ENCODE results near the gene RGS16.
A peak's percentile ranks its signal among the peaks of the same experiment; 100 is the strongest.

Gene RGS16

GRCh38 chr1:182589931-182590330 lies 14.3 kb downstream of the RGS16 start:
- H3K27ac ChIP-seq (ENCODE audit: low read depth, low read length): no peak overlapping the region
- no peak overlapping the region for H3K9ac ChIP-seq (ENCODE audit: low read depth, low read length)

GRCh38 chr1:182589520-182589919 lies 14.7 kb downstream of the RGS16 start:
- Histone ChIP-seq H3K9ac (ENCODE audit: low read depth, low read length) (no peak overlapping the region), H3K9me3 (ENCODE audit: control insufficient read depth, insufficient read depth, low read length) (no peaks in the 10 kb centered on the region), H3K27ac (ENCODE audit: low read depth, low read length) (no peak overlapping the region), H3K36me3 (ENCODE audit: control insufficient read depth, insufficient read depth, low read length) (no peaks in the 10 kb centered on the region), H3K27me3 (ENCODE audit: control insufficient read depth, insufficient read depth, low read length) (no peaks in the 10 kb centered on the region), H3K4me1 (ENCODE audit: control insufficient read depth, insufficient read depth, low read length) (peaks cover 14% of the 10 kb centered on the region; the same call in 1 of the 2 replicates), H3K4me3 (ENCODE audit: low read depth, low read length) (peak overlapping the region; percentile 58)

More at GRCh38 chr1:182589931-182590330, 14.3 kb downstream of the RGS16 start:
- Histone ChIP-seq H3K4me3 (ENCODE audit: low read depth, low read length) (no peak overlapping the region), H3K27me3 (ENCODE audit: control insufficient read depth, insufficient read depth, low read length) (no peaks in the 10 kb centered on the region), H3K4me1 (ENCODE audit: control insufficient read depth, insufficient read depth, low read length) (peaks cover 14% of the 10 kb centered on the region; the same call in 1 of the 2 replicates), H3K36me3 (ENCODE audit: control insufficient read depth, insufficient read depth, low read length) (no peaks in the 10 kb centered on the region), H3K9me3 (ENCODE audit: control insufficient read depth, insufficient read depth, low read length) (no peaks in the 10 kb centered on the region)

GRCh38 chr1:182588500-182589396 lies 15.4 kb downstream of the RGS16 start, which contains the start of gene RNASEL:
RNASEL (minus strand) TSS chr1:182589256; CDS start chr1:182586806, 2,450 bp downstream.
- Histone ChIP-seq H3K4me1 (ENCODE audit: control insufficient read depth, insufficient read depth, low read length) (peaks cover 14% of the 10 kb centered on the region; the same call in 1 of the 2 replicates), H3K4me3 (ENCODE audit: low read depth, low read length) (peak within 1 kb of the TSS; percentile 58), H3K36me3 (ENCODE audit: control insufficient read depth, insufficient read depth, low read length) (no peaks in the 10 kb centered on the region), H3K27me3 (ENCODE audit: control insufficient read depth, insufficient read depth, low read length) (no peaks in the 10 kb centered on the region), H3K9ac (ENCODE audit: low read depth, low read length) (no peak within 1 kb of the TSS), H3K27ac (ENCODE audit: low read depth, low read length) (peak within 1 kb of the TSS; percentile 50), H3K9me3 (ENCODE audit: control insufficient read depth, insufficient read depth, low read length) (no peaks in the 10 kb centered on the region)

GRCh38 chr1:182587666-182588499 lies 16.3 kb downstream of the RGS16 start:
- H3K4me1 ChIP-seq (ENCODE audit: control insufficient read depth, insufficient read depth, low read length): peaks cover 14% of the 10 kb centered on the region; the same call in 1 of the 2 replicates
- H3K27ac ChIP-seq (ENCODE audit: low read depth, low read length): no peak overlapping the region
- no peaks in the 10 kb centered on the region for H3K36me3 ChIP-seq (ENCODE audit: control insufficient read depth, insufficient read depth, low read length)
- H3K9me3 ChIP-seq (ENCODE audit: control insufficient read depth, insufficient read depth, low read length): no peaks in the 10 kb centered on the region
- no peaks in the 10 kb centered on the region for H3K27me3 ChIP-seq (ENCODE audit: control insufficient read depth, insufficient read depth, low read length)
- H3K9ac ChIP-seq (ENCODE audit: low read depth, low read length): no peak overlapping the region
- peak overlapping the region; percentile 58; the same call in 1 of the 2 replicates for H3K4me3 ChIP-seq (ENCODE audit: low read depth, low read length)

- Histone ChIP-seq H3K4me3 (ENCODE audit: low read depth, low read length) (no peak overlapping the region), H3K9me3 (ENCODE audit: control insufficient read depth, insufficient read depth, low read length) (no peaks in the 10 kb centered on the region), H3K9ac (ENCODE audit: low read depth, low read length) (no peak overlapping the region), H3K4me1 (ENCODE audit: control insufficient read depth, insufficient read depth, low read length) (peaks cover 14% of the 10 kb centered on the region; the same call in 1 of the 2 replicates), H3K27ac (ENCODE audit: low read depth, low read length) (no peak overlapping the region), H3K27me3 (ENCODE audit: control insufficient read depth, insufficient read depth, low read length) (no peaks in the 10 kb centered on the region), H3K36me3 (ENCODE audit: control insufficient read depth, insufficient read depth, low read length) (no peaks in the 10 kb centered on the region)
Observed at GRCh38 chr1:182587093-182587492, 17.1 kb downstream of the RGS16 start.

GRCh38 chr1:182586380-182586779 lies 17.8 kb downstream of the RGS16 start:
- Histone ChIP-seq H3K27ac (ENCODE audit: low read depth, low read length) (no peak overlapping the region), H3K4me3 (ENCODE audit: low read depth, low read length) (no peak overlapping the region), H3K27me3 (ENCODE audit: control insufficient read depth, insufficient read depth, low read length) (no peaks in the 10 kb centered on the region), H3K4me1 (ENCODE audit: control insufficient read depth, insufficient read depth, low read length) (peaks cover 14% of the 10 kb centered on the region; the same call in 1 of the 2 replicates), H3K9ac (ENCODE audit: low read depth, low read length) (no peak overlapping the region), H3K36me3 (ENCODE audit: control insufficient read depth, insufficient read depth, low read length) (no peaks in the 10 kb centered on the region), H3K9me3 (ENCODE audit: control insufficient read depth, insufficient read depth, low read length) (no peaks in the 10 kb centered on the region)

GRCh38 chr1:182584746-182585145 lies 19.4 kb downstream of the RGS16 start:
- Histone ChIP-seq H3K27me3 (ENCODE audit: control insufficient read depth, insufficient read depth, low read length) (no peaks in the 10 kb centered on the region), H3K9me3 (ENCODE audit: control insufficient read depth, insufficient read depth, low read length) (no peaks in the 10 kb centered on the region), H3K36me3 (ENCODE audit: control insufficient read depth, insufficient read depth, low read length) (no peaks in the 10 kb centered on the region), H3K4me3 (ENCODE audit: low read depth, low read length) (no peak overlapping the region), H3K4me1 (ENCODE audit: control insufficient read depth, insufficient read depth, low read length) (peaks cover 14% of the 10 kb centered on the region; the same call in 1 of the 2 replicates), H3K9ac (ENCODE audit: low read depth, low read length) (no peak overlapping the region), H3K27ac (ENCODE audit: low read depth, low read length) (no peak overlapping the region)

GRCh38 chr1:182580736-182581135 lies 23.5 kb downstream of the RGS16 start:
- Histone ChIP-seq H3K9ac (ENCODE audit: low read depth, low read length) (no peak overlapping the region), H3K27me3 (ENCODE audit: control insufficient read depth, insufficient read depth, low read length) (no peaks in the 10 kb centered on the region), H3K4me1 (ENCODE audit: control insufficient read depth, insufficient read depth, low read length) (no peaks in the 10 kb centered on the region), H3K27ac (ENCODE audit: low read depth, low read length) (no peak overlapping the region), H3K36me3 (ENCODE audit: control insufficient read depth, insufficient read depth, low read length) (no peaks in the 10 kb centered on the region), H3K4me3 (ENCODE audit: low read depth, low read length) (no peak overlapping the region), H3K9me3 (ENCODE audit: control insufficient read depth, insufficient read depth, low read length) (no peaks in the 10 kb centered on the region)

- H3K4me1 ChIP-seq (ENCODE audit: control insufficient read depth, insufficient read depth, low read length): no peaks in the 10 kb centered on the region
- H3K27ac ChIP-seq (ENCODE audit: low read depth, low read length): no peak overlapping the region
- no peaks in the 10 kb centered on the region for H3K27me3 ChIP-seq (ENCODE audit: control insufficient read depth, insufficient read depth, low read length)
- H3K4me3 ChIP-seq (ENCODE audit: low read depth, low read length): no peak overlapping the region
- H3K36me3 ChIP-seq (ENCODE audit: control insufficient read depth, insufficient read depth, low read length): no peaks in the 10 kb centered on the region
- no peaks in the 10 kb centered on the region for H3K9me3 ChIP-seq (ENCODE audit: control insufficient read depth, insufficient read depth, low read length)
- H3K9ac ChIP-seq (ENCODE audit: low read depth, low read length): no peak overlapping the region
Observed at GRCh38 chr1:182575540-182576149, 28.5 kb downstream of the RGS16 start.

GRCh38 chr1:182574156-182574555 lies 30.0 kb downstream of the RGS16 start:
- Histone ChIP-seq H3K4me1 (ENCODE audit: control insufficient read depth, insufficient read depth, low read length) (no peaks in the 10 kb centered on the region), H3K36me3 (ENCODE audit: control insufficient read depth, insufficient read depth, low read length) (no peaks in the 10 kb centered on the region), H3K4me3 (ENCODE audit: low read depth, low read length) (no peak overlapping the region), H3K27me3 (ENCODE audit: control insufficient read depth, insufficient read depth, low read length) (no peaks in the 10 kb centered on the region), H3K9ac (ENCODE audit: low read depth, low read length) (no peak overlapping the region), H3K27ac (ENCODE audit: low read depth, low read length) (no peak overlapping the region), H3K9me3 (ENCODE audit: control insufficient read depth, insufficient read depth, low read length) (no peaks in the 10 kb centered on the region)
